ENCODE measurements around the gene RGS3.

DNA sequence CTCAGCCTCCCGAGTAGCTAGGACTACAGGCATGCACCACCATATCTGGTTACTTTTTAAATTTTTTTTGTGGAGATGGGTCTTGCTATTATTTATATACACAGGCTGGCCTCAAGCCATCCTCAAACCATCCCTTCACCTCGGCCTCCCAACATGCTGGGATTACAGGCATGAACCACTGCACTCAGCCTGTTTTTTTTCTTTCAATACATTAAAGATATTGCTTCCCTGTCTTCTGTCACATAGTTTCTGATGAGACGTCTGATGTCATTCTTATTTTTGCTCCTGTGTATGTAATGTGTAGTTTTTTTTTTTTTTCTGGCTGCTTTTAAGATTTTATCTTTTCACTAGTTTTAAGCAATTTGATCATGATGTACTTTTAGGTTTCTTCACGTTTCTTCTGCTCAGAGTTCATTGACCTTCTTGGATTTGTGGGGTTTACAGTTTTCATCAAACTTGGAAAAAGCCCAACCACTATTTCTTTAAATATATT, 11.4 kb upstream of the RGS3 start:
- TF ChIP-seq, protein P1, sequence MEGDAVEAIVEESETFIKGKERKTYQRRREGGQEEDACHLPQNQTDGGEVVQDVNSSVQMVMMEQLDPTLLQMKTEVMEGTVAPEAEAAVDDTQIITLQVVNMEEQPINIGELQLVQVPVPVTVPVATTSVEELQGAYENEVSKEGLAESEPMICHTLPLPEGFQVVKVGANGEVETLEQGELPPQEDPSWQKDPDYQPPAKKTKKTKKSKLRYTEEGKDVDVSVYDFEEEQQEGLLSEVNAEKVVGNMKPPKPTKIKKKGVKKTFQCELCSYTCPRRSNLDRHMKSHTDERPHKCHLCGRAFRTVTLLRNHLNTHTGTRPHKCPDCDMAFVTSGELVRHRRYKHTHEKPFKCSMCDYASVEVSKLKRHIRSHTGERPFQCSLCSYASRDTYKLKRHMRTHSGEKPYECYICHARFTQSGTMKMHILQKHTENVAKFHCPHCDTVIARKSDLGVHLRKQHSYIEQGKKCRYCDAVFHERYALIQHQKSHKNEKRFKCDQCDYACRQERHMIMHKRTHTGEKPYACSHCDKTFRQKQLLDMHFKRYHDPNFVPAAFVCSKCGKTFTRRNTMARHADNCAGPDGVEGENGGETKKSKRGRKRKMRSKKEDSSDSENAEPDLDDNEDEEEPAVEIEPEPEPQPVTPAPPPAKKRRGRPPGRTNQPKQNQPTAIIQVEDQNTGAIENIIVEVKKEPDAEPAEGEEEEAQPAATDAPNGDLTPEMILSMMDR (conservative IDR thresholded peaks at IDR 0.05 in 1 of 2, IDR thresholded peaks at IDR 0.05 in 1 of 2; ENCODE audit: extremely low read depth in 1 of 2, insufficient read depth in 1 of 2, low read depth in 1 of 2, low read length in 2 of 2), result no peak
- TF ChIP-seq EZH2 (IDR thresholded peaks at IDR 0.05; ENCODE audit: borderline replicate concordance, low read length), result no peak
